Subcutaneous adipose tissue (tissue), 4 donors: Measurements from ENCODE around the gene DHX40. TPM values are rescaled to one million over a fixed set of nuclear protein-coding genes. Genes with fewer than 3 reads are reported as not detected.

Experiments used
- total RNA-seq, 4 donors: library from RNA; depleted of rRNA; stranded (reverse); fragments of >200 nt; gene quantifications; one replicate each; pipeline ENCODE4 v1.1.0, GENCODE V29; 2016
- TF ChIP-seq, protein P1 (sequence below): fragments of 450-650 bp; IDR thresholded peaks from one replicate; pipeline ENCODE4 v1.5.1; 2016; ENCODE audit warnings: low read depth, mild to moderate bottlenecking, control low read depth, antibody characterized with exemption, moderate library complexity

The DHX40 gene
- total RNA-seq, 4 donors from 2014 or later: 41.6 to 54.8 (median 49.3) TPM

DNA sequence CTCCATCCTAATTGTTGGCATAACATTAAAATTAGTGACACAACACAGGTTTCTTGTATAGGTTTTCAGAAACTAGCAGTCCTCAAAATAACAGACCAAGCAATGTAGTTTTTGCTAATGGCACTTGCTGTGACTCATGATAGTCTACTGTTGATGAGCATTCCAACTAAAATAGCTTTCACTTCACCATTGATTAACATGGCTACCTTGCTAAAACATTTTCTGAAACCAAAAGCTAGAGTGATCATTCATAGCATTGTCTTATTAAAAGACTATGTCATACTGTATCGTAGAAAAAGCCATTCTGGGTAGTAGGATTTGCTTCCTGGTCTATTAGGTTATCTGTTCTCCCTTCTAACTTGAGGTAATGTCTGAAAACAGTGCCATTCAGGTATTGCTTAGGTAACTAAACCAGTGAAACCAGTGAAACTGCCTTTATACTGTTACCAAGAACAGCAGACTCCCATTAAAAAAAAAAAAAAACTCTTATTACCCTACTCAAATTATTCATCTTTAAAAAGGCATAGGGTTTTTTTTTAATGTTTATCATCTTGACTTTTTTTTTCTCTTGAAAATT is 51.8 kb downstream of the DHX40 start:
- TF ChIP-seq, protein P1, sequence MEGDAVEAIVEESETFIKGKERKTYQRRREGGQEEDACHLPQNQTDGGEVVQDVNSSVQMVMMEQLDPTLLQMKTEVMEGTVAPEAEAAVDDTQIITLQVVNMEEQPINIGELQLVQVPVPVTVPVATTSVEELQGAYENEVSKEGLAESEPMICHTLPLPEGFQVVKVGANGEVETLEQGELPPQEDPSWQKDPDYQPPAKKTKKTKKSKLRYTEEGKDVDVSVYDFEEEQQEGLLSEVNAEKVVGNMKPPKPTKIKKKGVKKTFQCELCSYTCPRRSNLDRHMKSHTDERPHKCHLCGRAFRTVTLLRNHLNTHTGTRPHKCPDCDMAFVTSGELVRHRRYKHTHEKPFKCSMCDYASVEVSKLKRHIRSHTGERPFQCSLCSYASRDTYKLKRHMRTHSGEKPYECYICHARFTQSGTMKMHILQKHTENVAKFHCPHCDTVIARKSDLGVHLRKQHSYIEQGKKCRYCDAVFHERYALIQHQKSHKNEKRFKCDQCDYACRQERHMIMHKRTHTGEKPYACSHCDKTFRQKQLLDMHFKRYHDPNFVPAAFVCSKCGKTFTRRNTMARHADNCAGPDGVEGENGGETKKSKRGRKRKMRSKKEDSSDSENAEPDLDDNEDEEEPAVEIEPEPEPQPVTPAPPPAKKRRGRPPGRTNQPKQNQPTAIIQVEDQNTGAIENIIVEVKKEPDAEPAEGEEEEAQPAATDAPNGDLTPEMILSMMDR: no peak

DNA sequence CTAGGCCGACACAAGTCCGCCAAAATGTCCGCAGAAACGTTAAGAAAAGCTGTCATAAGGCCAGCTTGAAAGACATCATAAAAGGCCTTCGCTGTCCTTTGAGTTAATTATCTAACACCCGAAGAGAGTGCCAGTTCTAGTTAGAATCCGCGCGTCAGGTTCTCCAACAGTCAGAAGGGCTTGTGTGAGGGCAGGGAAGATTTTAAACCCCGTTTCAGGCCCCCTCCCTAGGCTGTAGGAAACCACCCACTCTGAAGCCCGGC is 53.6 kb downstream of the DHX40 start:
- TF ChIP-seq, protein P1: no peak

DNA sequence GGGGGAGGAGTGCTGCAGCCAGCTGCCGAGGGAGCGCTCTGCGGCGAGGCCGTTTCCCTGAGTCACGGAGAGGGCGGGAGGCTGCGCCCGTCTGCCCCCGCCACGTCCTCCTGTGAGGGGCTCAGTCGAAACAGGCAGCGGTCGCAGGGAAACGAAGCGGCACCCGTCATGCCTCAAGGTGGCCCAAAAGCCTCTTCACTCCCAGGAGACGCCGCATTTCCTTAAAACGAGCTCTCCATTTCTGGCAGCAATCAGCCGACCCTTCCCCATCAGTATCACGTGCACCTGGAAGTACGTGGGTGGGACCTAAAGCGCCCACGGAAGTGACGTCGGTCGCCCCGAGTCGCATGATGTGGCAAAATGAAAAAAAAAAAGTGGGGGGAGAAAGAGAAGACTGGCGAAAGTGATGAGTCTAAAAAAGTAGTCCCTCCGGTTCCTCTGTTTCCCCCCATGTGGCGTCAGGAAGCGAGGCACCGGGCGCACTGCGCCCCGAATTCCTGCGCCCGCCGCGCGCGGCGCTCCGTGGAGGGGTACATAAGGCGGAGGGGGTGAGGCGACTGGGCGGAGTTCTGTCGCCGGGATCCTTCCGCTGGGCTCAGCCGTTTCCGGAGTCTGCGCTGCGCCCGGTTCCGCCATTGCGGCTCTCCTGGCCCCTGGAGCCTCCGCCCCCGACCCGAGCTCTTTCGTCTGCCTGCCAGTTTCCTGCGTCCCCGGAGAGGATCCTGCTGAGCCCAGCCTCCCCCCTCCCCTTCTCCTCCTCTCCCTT is 54.1 kb downstream of the DHX40 start, which contains the start of gene CLTC:
Gene CLTC (plus strand): TSS at position 598 of the 766 bp plus-strand sequence. CDS start 237 bp downstream, outside the sequence.
- TF ChIP-seq, protein P1: no peak

DNA sequence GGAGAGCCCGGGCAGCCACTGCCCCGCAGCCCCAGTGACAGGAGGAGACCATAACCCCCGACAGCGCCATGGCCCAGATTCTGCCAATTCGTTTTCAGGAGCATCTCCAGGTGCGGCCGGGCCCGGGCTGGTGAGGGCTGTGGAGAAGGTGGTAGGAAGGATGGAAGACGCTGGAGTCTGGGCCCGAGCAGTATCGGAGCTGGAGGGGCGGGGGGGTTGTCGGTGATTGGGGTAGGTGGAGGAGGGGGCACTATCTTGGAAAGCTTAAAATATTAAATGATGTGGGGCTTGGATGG is 54.6 kb downstream of the DHX40 start:
- TF ChIP-seq, protein P1: no peak

DNA sequence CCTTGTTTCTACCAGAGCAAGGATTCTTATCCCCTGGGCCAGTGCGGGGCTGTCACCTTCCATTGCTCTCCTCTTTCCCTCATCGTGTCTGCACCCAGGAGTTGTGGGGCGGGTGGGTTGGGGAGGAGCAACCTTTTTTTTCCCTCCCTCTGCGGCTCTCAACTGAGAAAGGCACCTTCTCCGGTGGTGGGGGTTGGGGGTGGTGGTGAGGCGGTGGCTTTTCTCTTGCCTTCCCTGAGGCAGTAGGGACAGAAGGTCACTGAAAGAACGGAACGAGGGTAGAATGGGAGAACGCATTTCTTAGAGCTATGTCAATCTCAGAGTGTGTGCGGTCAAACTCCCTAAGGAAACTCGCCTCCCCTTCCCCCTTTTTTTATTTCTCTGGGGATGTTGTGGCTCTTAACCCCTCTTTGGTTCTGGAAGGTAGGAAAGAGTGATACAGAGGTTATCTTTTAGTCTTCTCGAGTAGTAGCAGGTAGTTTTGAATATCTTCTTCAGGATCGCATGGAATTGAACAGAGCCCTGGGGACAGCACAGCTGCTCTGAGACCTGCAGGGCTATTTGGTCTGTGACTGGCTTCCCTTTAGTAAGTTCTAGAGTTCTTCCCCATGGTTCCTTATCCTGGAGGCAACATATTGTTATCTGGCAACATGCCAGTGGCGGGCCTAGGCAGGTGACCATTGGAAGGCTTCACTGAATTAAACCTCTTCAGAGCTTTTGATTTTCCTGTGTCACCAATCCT is 55.3 kb downstream of the DHX40 start:
- TF ChIP-seq, protein P1: no peak

DNA sequence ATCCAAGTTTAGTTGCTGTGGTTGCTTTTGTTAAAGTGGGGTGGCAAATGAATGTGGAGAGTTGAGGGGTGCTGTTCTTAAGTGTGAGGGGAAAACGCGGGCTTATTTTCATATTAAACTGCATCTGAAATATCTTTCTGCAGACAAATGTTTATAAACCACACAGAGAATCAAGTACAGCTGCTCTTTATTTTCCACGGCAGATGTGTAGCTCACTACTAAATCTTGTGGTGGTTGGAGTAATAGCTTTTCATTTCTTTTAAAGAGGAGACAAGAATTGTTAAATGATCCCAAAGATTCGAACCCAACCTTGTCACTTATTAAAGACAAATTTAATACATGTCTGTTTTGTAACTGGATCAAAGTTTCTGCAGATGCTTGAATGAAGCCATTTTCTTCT is 56.4 kb downstream of the DHX40 start:
- TF ChIP-seq, protein P1: no peak

DNA sequence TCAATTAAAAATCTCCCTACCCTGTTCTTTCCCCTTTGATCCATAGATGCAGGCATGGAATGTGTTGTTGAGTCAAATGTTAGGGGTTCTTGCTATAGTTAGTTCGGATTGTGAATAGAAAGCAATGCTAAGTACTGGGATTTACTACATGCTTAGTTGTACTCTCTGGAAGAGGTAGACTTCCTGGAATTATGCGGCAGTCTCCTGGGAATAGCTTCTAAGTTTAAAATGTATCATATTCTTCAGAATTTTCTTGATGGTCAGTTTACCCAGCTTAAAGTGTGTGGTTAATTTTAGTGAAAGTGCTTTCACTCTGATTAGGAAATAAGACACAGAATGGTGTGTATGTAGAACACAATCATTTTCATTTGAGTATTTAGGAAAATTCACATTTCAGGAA is 57.7 kb downstream of the DHX40 start:
- TF ChIP-seq, protein P1: no peak
